Transverse colon (tissue), 4 donors: ENCODE results near the gene ITGB5. TPM values are rescaled to one million over a fixed set of nuclear protein-coding genes. Genes with fewer than 3 reads are reported as not detected.

Experiments
- DNase-seq: peaks from one replicate; pipeline ENCODE4 v3.0.0-alpha.2; 2019
- H3K27ac ChIP-seq, 4 donors: fragments of 200-600 bp; sonication (generic); 2 replicates each; pipeline ENCODE4 v1.5.1; 2016 to 2018; ENCODE audit warnings: inconsistent platforms in 4 of 4
- H3K27me3 ChIP-seq: fragments of 200-600 bp; sonication (generic); 2 replicates; pipeline ENCODE4 v1.5.1; 2017; ENCODE audit warnings: inconsistent platforms
- H3K36me3 ChIP-seq, 4 donors: fragments of 200-600 bp; sonication (generic); 2 replicates each; pipeline ENCODE4 v1.5.1; 2017 to 2019; ENCODE audit warnings: inconsistent platforms in 4 of 4
- H3K4me1 ChIP-seq, 4 donors: fragments of 200-600 bp; sonication (generic); 2 replicates each; pipeline ENCODE4 v1.5.1; 2017 to 2020; ENCODE audit warnings: inconsistent platforms in 4 of 4
- H3K4me3 ChIP-seq, 4 donors: fragments of 200-600 bp; sonication (generic); 1 replicate in 1 of 4; 2 replicates in 3 of 4; pipeline versions ENCODE4 v1.5.1 to v1.6.1; 2017 to 2019; ENCODE audit warnings: inconsistent platforms in 4 of 4
- H3K9me3 ChIP-seq, 2 donors: fragments of 200-600 bp; sonication (generic); 2 replicates each; pipeline ENCODE4 v1.5.1; 2017 to 2019; ENCODE audit warnings: inconsistent platforms in 2 of 2
- CTCF ChIP-seq, 5 experiments: fragments of 200-600 bp in 3 of 5; fragments of 450-650 bp in 2 of 5; sonication (generic) in 3 of 5; IDR thresholded peaks; 1 replicate in 2 of 5; 2 replicates in 3 of 5; pipeline ENCODE4 v1.5.1; 2016 to 2017; ENCODE audit warnings: antibody characterized with exemption in 5 of 5, inconsistent platforms in 3 of 5, mild to moderate bottlenecking in 2 of 5, moderate library complexity in 1 of 5
- EP300 ChIP-seq: sonication (generic); formaldehyde crosslinking; IDR thresholded peaks from one replicate; pipeline ENCODE4 v1.6.1; 2017; ENCODE audit warnings: antibody characterized with exemption, low read depth
- POLR2A ChIP-seq: fragments of 450-650 bp; IDR thresholded peaks from one replicate; pipeline ENCODE4 v1.6.1; 2016; ENCODE audit warnings: antibody characterized with exemption, mild to moderate bottlenecking, moderate library complexity
- POLR2AphosphoS5 ChIP-seq, 3 donors: sonication (generic); formaldehyde crosslinking; IDR thresholded peaks; one replicate each; pipeline ENCODE4 v1.6.1; 2016; ENCODE audit warnings: antibody characterized with exemption in 3 of 3
- WGBS, 2 donors: methylation state at CpG; one replicate each; pipeline ENCODE4 v1.1.5; 2018; ENCODE audit warnings: low coverage in 1 of 2; 5-methylcytosine and 5-hydroxymethylcytosine counted together
- in situ Hi-C, 4 donors: fragments of 200-750 bp; cut with MboI; loops; one replicate each; pipeline versions ENCODE4 v1.15.0 to v1.15.1; 2017; ENCODE audit warnings: low sequenced_read_pairs in 3 of 4, low pct_ligation_motif_present in 1 of 4, low pct_unique_long_range_greater_than_20kb in 1 of 4
- intact Hi-C: fragments of 100-400 bp; cut with DNase I; formaldehyde crosslinking; loops from one replicate; pipeline ENCODE4 v1.15.1; 2023; ENCODE audit warnings: low total_unique reads
- total RNA-seq, 4 donors: library from RNA; depleted of rRNA; stranded (reverse); fragments of >200 nt; gene quantifications; one replicate each; pipeline ENCODE4 v1.1.0, GENCODE V29; 2016

ITGB5 gene
- total RNA-seq, 4 donors from 2014 or later: 62.8 to 572 (median 105) TPM

DNA sequence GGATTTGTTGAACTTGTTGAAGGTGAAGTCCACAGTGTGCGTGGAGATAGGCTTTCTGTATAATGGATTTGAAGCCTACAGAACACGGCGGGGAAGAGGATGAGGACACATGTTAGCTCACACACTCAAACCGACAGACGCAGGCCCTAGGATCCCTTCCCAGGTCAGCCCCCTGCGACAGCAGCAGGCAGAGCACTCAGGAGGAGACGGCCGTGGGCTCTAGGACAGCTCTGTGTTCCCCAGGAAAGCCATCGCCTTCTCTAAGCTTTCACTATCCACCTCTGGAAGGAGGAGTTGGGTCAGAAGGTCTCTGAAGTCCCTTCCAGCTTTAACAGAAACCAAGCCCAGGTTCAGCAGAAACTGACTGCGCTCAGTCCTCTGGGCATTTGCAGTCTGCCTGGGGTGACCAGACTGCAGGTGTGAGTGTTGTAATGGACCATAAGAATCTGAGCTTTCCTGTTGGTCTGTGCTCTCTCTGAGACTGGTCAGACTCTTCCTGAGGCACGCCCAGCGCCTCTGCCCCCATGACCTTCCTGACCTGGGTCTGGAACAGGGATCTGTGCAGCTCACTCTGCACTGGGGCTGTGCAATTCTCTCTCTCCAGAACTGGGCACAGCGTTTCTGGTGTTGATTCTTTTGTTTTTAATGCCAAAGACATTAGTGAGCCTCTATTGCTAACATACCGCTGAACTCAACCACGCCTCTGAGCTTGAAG lies 123.4 kb downstream of the ITGB5 start:
- Histone ChIP-seq H3K4me1 (peaks cover 0 to 11% (median 8%) of the 10 kb centered on the region in 4 donors), H3K36me3 (peaks cover 0 to 14% (median 0%) of the 10 kb centered on the region in 4 donors), H3K9me3 (no peaks in the 10 kb centered on the region), H3K27ac (no peak overlapping the region), H3K4me3 (no peak overlapping the region), H3K27me3 (no peaks in the 10 kb centered on the region)
- in situ Hi-C loops (loop anchor here (5.0 to 25.0 kb wide), 2 partner anchors 138 to 674 kb away; no protein-coding TSS in a partner anchor), intact Hi-C loops (no loop called here)
- 83 to 89% methylated on average over 2 to 15 of the region's 15 CpGs for WGBS, 2 donors
- TF ChIP-seq POLR2AphosphoS5 (IDR thresholded peaks at IDR 0.05) (no peak), POLR2A (no peak), EP300 (no peak), CTCF (IDR thresholded peaks at IDR 0.05) (no peak)
- DNase-seq: no peak

- DNase-seq: no peak
- TF ChIP-seq POLR2A: no peak
- TF ChIP-seq CTCF (IDR thresholded peaks at IDR 0.05): no peak
- TF ChIP-seq EP300: no peak
- no peak for TF ChIP-seq POLR2AphosphoS5 (IDR thresholded peaks at IDR 0.05)
- Histone ChIP-seq H3K4me3 (no peak overlapping the region), H3K36me3 (peaks cover 0 to 14% (median 0%) of the 10 kb centered on the region in 4 donors), H3K27ac (no peak overlapping the region), H3K9me3 (no peaks in the 10 kb centered on the region), H3K27me3 (no peaks in the 10 kb centered on the region), H3K4me1 (peaks cover 0 to 11% (median 8%) of the 10 kb centered on the region in 4 donors)
- intact Hi-C loops (no loop called here), in situ Hi-C loops (loop anchor here (5.0 to 25.0 kb wide), 2 partner anchors 139 to 674 kb away; no protein-coding TSS in a partner anchor)
- WGBS, 2 donors: 60 to 96% methylated on average over 1 to 8 of the region's 8 CpGs
Measured at GRCh38 chr3:124763206-124763605, 124.0 kb downstream of the ITGB5 start.

GRCh38 chr3:124762661-124763011 lies 124.5 kb downstream of the ITGB5 start:
- DNase-seq: no peak
- H3K4me3 ChIP-seq: no peak overlapping the region
- in situ Hi-C loops (loop anchor here (5.0 to 25.0 kb wide), 2 partner anchors 140 to 675 kb away; no protein-coding TSS in a partner anchor), intact Hi-C loops (no loop called here)
- peaks cover 0 to 14% (median 0%) of the 10 kb centered on the region in 4 donors for H3K36me3 ChIP-seq
- peaks cover 0 to 11% (median 8%) of the 10 kb centered on the region in 4 donors for H3K4me1 ChIP-seq
- WGBS, 2 donors: 77 to 88% methylated on average over 3 to 4 of the region's 4 CpGs
- H3K27me3 ChIP-seq: no peaks in the 10 kb centered on the region
- TF ChIP-seq POLR2AphosphoS5 (IDR thresholded peaks at IDR 0.05) (no peak), EP300 (no peak), POLR2A (no peak), CTCF (IDR thresholded peaks at IDR 0.05) (no peak)
- no peaks in the 10 kb centered on the region for H3K9me3 ChIP-seq
- peak overlapping the region in 2 of 4 donors; percentile 42 to 50 for H3K27ac ChIP-seq

DNA sequence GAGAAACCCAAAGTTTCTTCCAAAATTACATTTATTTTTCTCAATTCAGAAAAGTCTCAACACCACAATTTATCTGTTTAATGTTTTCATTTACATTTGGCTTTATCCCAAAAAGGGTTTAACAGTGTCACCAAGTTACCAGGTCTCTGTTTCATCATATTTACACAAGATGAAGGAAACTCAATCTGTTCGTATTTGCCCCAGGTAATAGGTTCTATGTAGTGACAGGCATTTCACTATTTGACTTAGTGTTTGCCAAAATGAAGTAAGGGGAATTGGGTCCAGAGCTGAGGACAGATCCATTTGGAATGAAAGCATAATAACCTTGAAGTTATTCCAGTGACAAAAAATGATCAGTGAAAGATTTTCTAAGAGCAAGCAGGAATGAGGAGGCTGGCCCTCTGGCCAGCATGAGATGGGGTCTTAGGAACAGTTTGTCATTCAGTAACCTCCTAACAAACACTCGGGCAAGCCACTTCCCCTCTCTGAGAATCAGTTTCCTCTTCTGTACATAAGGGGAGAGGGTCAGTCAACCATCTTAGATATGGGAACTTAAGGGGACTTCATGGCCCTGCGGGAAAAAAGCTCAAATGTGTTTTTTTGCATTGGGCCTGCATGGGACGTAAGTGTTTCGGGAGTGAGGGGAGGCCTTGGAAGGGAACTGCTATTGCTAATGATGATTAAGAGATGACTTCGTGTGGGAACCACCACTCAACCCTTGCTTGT lies 125.1 kb downstream of the ITGB5 start:
- TF ChIP-seq EP300 (no peak), CTCF (IDR thresholded peaks at IDR 0.05) (no peak), POLR2AphosphoS5 (IDR thresholded peaks at IDR 0.05) (no peak), POLR2A (no peak)
- Histone ChIP-seq H3K27me3 (no peaks in the 10 kb centered on the region), H3K27ac (peak overlapping the region in 3 of 4 donors; percentile 26 to 50 (median 42)), H3K4me3 (no peak overlapping the region), H3K36me3 (peaks cover 0 to 14% (median 0%) of the 10 kb centered on the region in 4 donors), H3K4me1 (peaks cover 0 to 11% (median 8%) of the 10 kb centered on the region in 4 donors), H3K9me3 (no peaks in the 10 kb centered on the region)
- in situ Hi-C loops (loop anchor here (5.0 to 25.0 kb wide), 2 partner anchors 140 to 675 kb away; no protein-coding TSS in a partner anchor), intact Hi-C loops (no loop called here)
- 72 to 81% methylated on average over 5 to 6 of the region's 6 CpGs for WGBS, 2 donors
- DNase-seq: no peak
